HuH-7 (cell line): Measurements from ENCODE around the gene CDH18.

Experiments used
- DNase-seq: peaks from one replicate; pipeline ENCODE4 v3.0.0; 2011; ENCODE audit warnings: low spot score

The CDH18 gene

GRCh38 chr5:19584131-19584530 is 403.9 kb downstream of the CDH18 start:
- DNase-seq, result no peak

- no peak for DNase-seq
Observed at GRCh38 chr5:19577882-19578281, 410.1 kb downstream of the CDH18 start.

GRCh38 chr5:19568004-19568403 is 420.0 kb downstream of the CDH18 start:
- DNase-seq, result no peak

GRCh38 chr5:19565466-19565865 is 422.5 kb downstream of the CDH18 start:
- DNase-seq, result no peak

GRCh38 chr5:19564036-19564435 is 424.0 kb downstream of the CDH18 start:
- DNase-seq, result no peak

GRCh38 chr5:19555876-19556275 is 432.1 kb downstream of the CDH18 start:
- DNase-seq, result no peak

- DNase-seq, result no peak
Observed at GRCh38 chr5:19555436-19555835, 432.6 kb downstream of the CDH18 start.

- DNase-seq, result no peak
Observed at GRCh38 chr5:19554524-19554923, 433.5 kb downstream of the CDH18 start.

GRCh38 chr5:19547640-19548039 is 440.4 kb downstream of the CDH18 start:
- no peak for DNase-seq

GRCh38 chr5:19546521-19546920 is 441.5 kb downstream of the CDH18 start:
- DNase-seq, result no peak

GRCh38 chr5:19538607-19539006 is 449.4 kb downstream of the CDH18 start:
- DNase-seq, result no peak

GRCh38 chr5:19536387-19536786 is 451.6 kb downstream of the CDH18 start:
- DNase-seq, result no peak

- DNase-seq, result no peak
Observed at GRCh38 chr5:19534751-19535150, 453.2 kb downstream of the CDH18 start.

- DNase-seq, result no peak
Observed at GRCh38 chr5:19532936-19533335, 455.1 kb downstream of the CDH18 start.

- no peak for DNase-seq
Observed at GRCh38 chr5:19531374-19531952, 456.5 kb downstream of the CDH18 start.

GRCh38 chr5:19519448-19519847 is 468.6 kb downstream of the CDH18 start:
- DNase-seq, result no peak

GRCh38 chr5:19498852-19499251 is 489.1 kb downstream of the CDH18 start:
- no peak for DNase-seq

GRCh38 chr5:19497229-19497815 is 490.7 kb downstream of the CDH18 start:
- DNase-seq, result no peak

GRCh38 chr5:19496056-19496455 is 491.9 kb downstream of the CDH18 start:
- DNase-seq, result no peak

- DNase-seq, result no peak
Observed at GRCh38 chr5:19492861-19493260, 495.1 kb downstream of the CDH18 start.

- no peak for DNase-seq
Observed at GRCh38 chr5:19488786-19489185, 499.2 kb downstream of the CDH18 start.

GRCh38 chr5:19487480-19487879 is 500.5 kb downstream of the CDH18 start:
- no peak for DNase-seq

- no peak for DNase-seq
Observed at GRCh38 chr5:19479562-19479961, 508.4 kb downstream of the CDH18 start.

- DNase-seq, result no peak
Observed at GRCh38 chr5:19462019-19462418, 526.0 kb downstream of the CDH18 start.
